Activated CD4-positive, CD25-positive, alpha-beta regulatory T cell treated with anti-CD3 and anti-CD28 coated beads, Interleukin-2, amount 50 U/mL, for 72 hours (primary cell): ENCODE data around the gene GJA9.
"Not testable (repeated sequence)": the region's sequence is repeated elsewhere in the genome, so short reads cannot be mapped to it uniquely, and the experiment has no call there.

Experiments used
- DNase-seq: peaks from one replicate; pipeline ENCODE4 v3.0.0; 2021

The GJA9 gene

DNA sequence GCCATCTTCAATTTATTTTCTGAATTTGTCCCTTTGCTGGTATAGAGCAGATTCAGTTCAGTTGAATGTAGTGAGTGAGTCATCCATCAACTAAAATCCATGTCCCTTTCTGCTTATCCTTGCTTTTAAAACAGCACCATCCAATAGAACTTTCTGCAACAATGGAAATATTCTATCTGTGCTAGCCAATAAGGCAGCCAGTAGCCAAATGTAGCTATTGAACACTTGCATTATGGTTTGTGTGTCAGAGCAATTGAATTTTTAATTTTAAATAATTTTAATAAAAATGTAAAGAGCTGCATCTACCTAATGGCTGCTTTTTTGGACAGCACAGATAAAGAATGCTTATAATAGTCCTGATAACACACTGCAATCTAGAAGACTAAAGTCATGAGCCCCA, at the start of gene GJA9:
Gene GJA9, minus strand, starts transcription at position 101 of the 400 bp plus-strand sequence. CDS start 5,489 bp downstream, outside the sequence.
- DNase-seq = no peak

DNA sequence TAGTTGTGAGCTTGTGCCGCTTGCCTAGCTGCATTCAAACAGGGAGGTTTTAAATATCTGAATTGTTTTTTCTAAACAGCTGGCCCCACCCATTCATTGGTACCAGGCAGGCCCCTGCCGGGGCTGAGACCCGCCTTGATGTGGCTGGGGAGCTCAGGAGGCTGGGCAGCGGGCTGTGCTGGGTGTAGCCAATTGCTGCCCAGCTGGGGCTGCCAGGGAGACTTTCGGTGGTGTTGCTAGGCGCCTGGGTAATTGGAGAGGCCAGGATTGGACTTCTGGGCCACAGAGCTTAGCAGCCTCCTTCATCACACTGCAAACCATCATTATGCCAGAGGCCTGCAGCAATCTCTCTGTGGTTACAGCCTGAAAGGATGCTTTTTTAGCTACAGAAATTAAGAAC, 48.1 kb upstream of the GJA9 start:
- no peak for DNase-seq

GRCh38 chr1:38929054-38929453, 47.7 kb upstream of the GJA9 start:
- no peak for DNase-seq

GRCh38 chr1:38926091-38926490, 44.7 kb upstream of the GJA9 start:
- DNase-seq = no peak

- no peak for DNase-seq
Measured at GRCh38 chr1:38925391-38925790, 44.0 kb upstream of the GJA9 start.

DNA sequence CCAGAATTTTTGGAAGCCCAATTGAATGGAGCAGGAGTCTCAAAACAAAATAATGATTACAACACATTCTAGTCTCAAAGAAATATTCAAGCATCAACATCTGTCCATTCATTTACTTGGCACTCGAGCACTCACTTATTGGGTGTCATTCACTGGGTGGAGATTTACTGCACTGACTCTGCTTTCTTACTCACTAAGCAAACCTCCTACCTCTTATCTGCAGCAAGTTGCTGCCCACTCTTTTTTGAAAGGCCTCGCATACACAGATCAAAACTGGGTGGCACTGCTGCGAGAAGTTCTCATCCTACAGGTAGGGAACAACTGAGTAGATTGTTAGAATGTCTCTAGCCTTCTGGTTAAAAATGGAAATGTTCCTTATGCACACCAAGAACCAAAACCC, 42.2 kb upstream of the GJA9 start:
- no peak for DNase-seq

GRCh38 chr1:38919130-38919529, 37.7 kb upstream of the GJA9 start:
- no peak for DNase-seq

- no peak for DNase-seq
Measured at GRCh38 chr1:38918568-38918967, 37.2 kb upstream of the GJA9 start.

GRCh38 chr1:38917772-38918171, 36.4 kb upstream of the GJA9 start:
- DNase-seq = no peak

DNA sequence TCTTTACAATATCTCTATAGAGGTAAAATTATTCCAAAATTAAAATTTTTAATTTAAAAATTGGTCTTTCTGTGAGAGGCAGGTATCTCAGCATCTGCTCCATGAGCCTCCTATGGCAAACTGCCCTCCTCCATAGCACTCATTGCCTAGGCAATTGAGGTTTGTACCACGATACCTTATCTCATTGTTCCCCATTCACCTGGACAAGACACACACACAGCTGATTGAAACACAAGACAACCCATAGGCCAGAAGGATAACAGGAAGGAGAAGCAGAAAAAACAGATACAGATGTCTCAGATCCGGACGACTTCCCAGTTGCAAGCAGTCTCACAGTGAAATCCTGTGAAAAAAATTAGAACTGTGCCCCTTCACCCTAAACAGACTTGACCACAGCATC, 36.0 kb upstream of the GJA9 start:
- no peak for DNase-seq

DNA sequence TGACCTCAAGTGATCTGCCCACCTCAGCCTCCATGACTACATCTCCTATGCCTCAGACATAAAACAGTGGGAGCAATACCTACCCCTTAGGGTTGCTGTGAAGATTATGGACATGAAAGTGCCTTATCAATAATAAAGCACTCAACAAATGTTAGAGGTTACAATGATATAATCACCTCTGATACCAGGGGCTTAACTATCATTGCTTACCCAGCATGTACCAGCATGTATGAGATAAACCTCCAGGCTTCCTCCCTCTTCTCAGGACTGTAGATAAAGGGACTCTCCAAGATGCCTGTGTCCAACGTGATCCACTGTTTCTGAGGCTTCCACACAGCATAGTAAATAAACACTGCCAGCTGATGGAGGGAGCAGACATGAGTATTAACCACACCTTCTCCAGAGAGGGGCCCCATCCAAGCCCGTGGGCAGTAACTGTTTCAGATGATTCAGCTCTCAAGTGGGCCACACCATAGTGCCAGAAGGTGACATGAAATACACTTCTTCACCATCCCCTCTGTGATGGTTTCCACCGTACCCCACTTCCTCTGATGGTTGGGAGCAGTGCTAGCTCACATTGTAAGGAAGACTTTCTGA, 34.1 kb upstream of the GJA9 start:
- no peak for DNase-seq

- not testable (repeated sequence) for DNase-seq
Measured at GRCh38 chr1:38914908-38915307, 33.5 kb upstream of the GJA9 start.

DNA sequence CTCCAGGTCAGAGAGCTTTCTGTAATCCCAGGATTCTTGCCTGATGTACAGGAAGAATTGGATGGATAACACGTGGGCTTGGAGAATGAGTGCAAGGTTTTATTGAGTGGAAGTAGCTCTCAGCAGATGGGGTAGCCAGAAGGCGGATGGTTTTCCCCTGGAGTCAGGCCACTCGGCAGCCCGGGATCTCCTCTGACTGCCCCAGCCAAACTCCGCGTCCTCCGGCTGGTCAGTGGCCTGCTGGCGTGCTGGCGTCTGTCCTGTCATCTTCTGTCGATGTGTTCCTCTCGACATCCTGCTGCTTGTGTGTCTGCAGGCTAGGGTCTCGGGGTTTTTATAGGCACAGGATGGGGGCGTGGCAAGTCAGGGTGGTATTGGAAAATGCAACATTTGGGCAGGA, 27.4 kb upstream of the GJA9 start:
- no peak for DNase-seq

DNA sequence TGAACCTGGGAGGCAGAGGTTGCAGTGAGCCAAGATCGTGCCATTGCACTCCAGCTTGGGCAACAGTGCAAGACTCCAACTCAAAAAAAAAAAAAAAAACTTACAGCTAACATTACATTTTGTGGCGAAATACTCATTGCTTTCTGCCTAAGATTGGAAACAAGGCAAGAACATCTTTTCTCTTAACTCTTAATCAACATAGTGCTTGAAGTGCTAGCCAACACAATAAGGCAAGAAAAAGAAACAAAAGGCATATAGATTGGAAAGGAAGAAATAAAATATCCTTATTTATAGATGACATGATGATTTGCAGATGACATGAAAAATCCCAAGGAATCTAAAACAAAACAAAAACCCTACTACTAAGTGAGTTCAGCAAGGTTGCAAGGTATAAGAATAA, 24.6 kb upstream of the GJA9 start:
- DNase-seq = no peak

DNA sequence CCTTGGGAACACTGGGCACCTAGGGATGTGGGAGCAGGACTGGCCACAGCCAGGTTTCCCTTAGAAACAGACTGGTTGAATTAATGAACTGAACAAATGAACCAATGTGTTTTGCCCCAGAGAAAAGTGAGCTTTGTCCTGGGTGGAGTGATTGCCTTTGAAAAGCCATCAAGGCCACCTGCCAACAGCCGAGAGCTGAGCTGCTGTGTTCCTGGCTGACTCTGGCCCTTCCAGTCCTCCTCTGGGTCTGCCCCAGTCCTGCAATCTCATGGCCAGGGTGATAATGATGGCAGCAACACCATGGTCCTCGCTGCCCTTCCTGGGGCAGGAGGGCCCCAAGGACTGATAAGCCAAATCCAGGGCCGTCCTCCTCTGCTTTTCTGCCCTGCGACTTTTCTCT, 18.2 kb upstream of the GJA9 start:
- DNase-seq = no peak

DNA sequence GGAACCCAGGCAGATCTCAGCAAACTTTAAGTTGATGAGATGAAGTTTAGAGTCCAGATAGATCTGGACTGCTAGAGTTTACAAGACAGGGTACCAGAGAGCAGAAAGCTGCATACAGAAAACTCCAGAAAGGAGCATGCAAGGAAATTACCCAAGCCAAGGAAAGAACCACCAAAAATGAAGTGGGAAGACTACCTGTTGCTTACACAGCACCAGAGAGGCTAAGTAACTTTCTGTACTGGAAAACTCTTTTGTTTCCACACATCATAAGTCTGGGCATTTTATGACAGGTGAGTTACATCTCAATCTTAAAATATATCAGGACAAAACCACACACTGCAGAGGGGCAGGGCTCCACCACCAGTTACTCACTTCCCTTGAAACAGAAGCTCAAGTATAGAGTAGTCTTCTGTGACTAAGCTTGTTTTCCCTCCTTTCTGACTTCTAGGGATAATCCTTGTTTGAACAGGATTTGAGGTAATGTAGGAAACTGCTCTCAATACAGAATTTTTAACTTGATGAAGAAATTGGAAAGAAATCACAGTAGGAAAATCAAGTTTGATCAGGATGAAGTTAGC, 17.4 kb upstream of the GJA9 start:
- no peak for DNase-seq

GRCh38 chr1:38896169-38896568, 14.8 kb upstream of the GJA9 start:
- DNase-seq = no peak

GRCh38 chr1:38892976-38893375, 11.6 kb upstream of the GJA9 start:
- DNase-seq = no peak

- DNase-seq = no peak
Measured at GRCh38 chr1:38891753-38892152, 10.4 kb upstream of the GJA9 start.

- DNase-seq = no peak
Measured at GRCh38 chr1:38889589-38889988, 8.2 kb upstream of the GJA9 start.

GRCh38 chr1:38888423-38889333, 7.3 kb upstream of the GJA9 start:
- no peak for DNase-seq

GRCh38 chr1:38885092-38885491, 3.7 kb upstream of the GJA9 start:
- no peak for DNase-seq

DNA sequence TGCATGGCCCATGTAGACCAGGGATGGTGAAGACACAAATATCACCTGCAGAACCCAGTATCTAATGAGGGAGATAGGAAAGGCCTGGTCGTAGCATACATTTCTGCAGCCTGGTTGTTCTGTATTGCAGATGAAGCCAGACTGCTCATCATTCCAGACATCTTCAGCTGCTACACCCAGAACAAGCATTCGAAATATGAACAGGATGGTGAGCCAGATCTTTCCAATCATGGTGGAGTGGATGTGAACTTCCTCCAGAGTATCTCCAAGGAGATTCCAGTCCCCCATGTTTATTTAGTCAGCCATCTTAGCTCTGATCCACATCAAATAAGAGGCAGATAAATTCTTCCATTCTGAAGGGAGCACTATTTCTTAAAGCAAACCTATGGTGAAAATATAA, 5.6 kb downstream of the GJA9 start:
- DNase-seq = no peak
